Endothelial cell (in vitro differentiated cells): ENCODE data around the gene UGT1A6. TPM values are rescaled to one million over a fixed set of nuclear protein-coding genes. Genes with fewer than 3 reads are reported as not detected.

Experiments used
- DNase-seq: peaks from one replicate; pipeline ENCODE4 v3.0.0; 2021; ENCODE audit warnings: low spot score
- H3K27ac Mint-ChIP-seq: one replicate; pipeline ENCODE4 v1.8.0; 2021; ENCODE audit warnings: mixed read lengths, inconsistent platforms; ENCODE audit not compliant: unreplicated experiment
- H3K27me3 Mint-ChIP-seq: one replicate; pipeline ENCODE4 v1.8.0; 2021; ENCODE audit warnings: mild to moderate bottlenecking, moderate library complexity, mixed read lengths, inconsistent platforms; ENCODE audit not compliant: unreplicated experiment
- H3K36me3 Mint-ChIP-seq: one replicate; pipeline ENCODE4 v1.8.0; 2021; ENCODE audit warnings: mild to moderate bottlenecking, low read depth, mixed read lengths, inconsistent platforms; ENCODE audit not compliant: unreplicated experiment
- H3K4me1 Mint-ChIP-seq: one replicate; pipeline ENCODE4 v1.8.0; 2021; ENCODE audit warnings: mild to moderate bottlenecking, mixed read lengths, inconsistent platforms; ENCODE audit not compliant: unreplicated experiment
- H3K4me3 Mint-ChIP-seq: one replicate; pipeline ENCODE4 v1.8.0; 2021; ENCODE audit warnings: mild to moderate bottlenecking, mixed read lengths, inconsistent platforms; ENCODE audit not compliant: unreplicated experiment
- H3K9me3 Mint-ChIP-seq: one replicate; pipeline ENCODE4 v1.8.0; 2021; ENCODE audit warnings: mixed read lengths, inconsistent platforms; ENCODE audit not compliant: unreplicated experiment
- CTCF ChIP-seq: fragments of 200-600 bp; sonication (generic); IDR thresholded peaks from one replicate; pipeline ENCODE4 v1.5.0; 2021; ENCODE audit warnings: antibody characterized with exemption; ENCODE audit not compliant: unreplicated experiment
- total RNA-seq: library from RNA; stranded (reverse); fragmentation: NEBNext Ultra II Directional; extraction: Animal tissue kit (Norgen Biotek cat#: 25700); gene quantifications from one replicate; pipeline ENCODE4 v1.2.1, GENCODE V29; 2021; ENCODE audit not compliant: unreplicated experiment

UGT1A6 gene
- total RNA-seq, 1 donor from 2014 or later: not detected

- no peaks in the 10 kb centered on the region for H3K36me3 Mint-ChIP-seq
- DNase-seq: no peak
- no peaks in the 10 kb centered on the region for H3K27me3 Mint-ChIP-seq
- H3K9me3 Mint-ChIP-seq: no peaks in the 10 kb centered on the region
- no peaks in the 10 kb centered on the region for H3K4me1 Mint-ChIP-seq
- no peak for TF ChIP-seq CTCF
- no peak overlapping the region for H3K27ac Mint-ChIP-seq
- no peak overlapping the region for H3K4me3 Mint-ChIP-seq
Measured at GRCh38 chr2:233668605-233669260, 24.0 kb upstream of the UGT1A6 start.

GRCh38 chr2:233671290-233672161 lies 21.2 kb upstream of the UGT1A6 start, which contains the start of gene UGT1A9:
UGT1A9 (plus strand) TSS chr2:233671898; CDS start chr2:233671935, 37 bp downstream.
- no peaks in the 10 kb centered on the region for H3K27me3 Mint-ChIP-seq

GRCh38 chr2:233672886-233673285 lies 19.8 kb upstream of the UGT1A6 start:
- Mint-ChIP-seq H3K4me3 (no peak overlapping the region), H3K27me3 (no peaks in the 10 kb centered on the region), H3K27ac (no peak overlapping the region), H3K4me1 (no peaks in the 10 kb centered on the region), H3K9me3 (no peaks in the 10 kb centered on the region), H3K36me3 (no peaks in the 10 kb centered on the region)
- no peak for TF ChIP-seq CTCF
- DNase-seq: no peak

More at GRCh38 chr2:233671290-233672161, 21.2 kb upstream of the UGT1A6 start, which contains the start of gene UGT1A9:
- H3K9me3 Mint-ChIP-seq: no peaks in the 10 kb centered on the region
- H3K4me3 Mint-ChIP-seq: no peak within 1 kb of the TSS
- no peak within 1 kb of the TSS for H3K27ac Mint-ChIP-seq
- no peak for TF ChIP-seq CTCF
- H3K36me3 Mint-ChIP-seq: no peaks in the 10 kb centered on the region
- no peaks in the 10 kb centered on the region for H3K4me1 Mint-ChIP-seq
- no peak for DNase-seq

- no peaks in the 10 kb centered on the region for H3K36me3 Mint-ChIP-seq
- no peak overlapping the region for H3K27ac Mint-ChIP-seq
- no peak for TF ChIP-seq CTCF
- no peak overlapping the region for H3K4me3 Mint-ChIP-seq
- no peaks in the 10 kb centered on the region for H3K4me1 Mint-ChIP-seq
- H3K9me3 Mint-ChIP-seq: no peaks in the 10 kb centered on the region
- no peak for DNase-seq
- no peaks in the 10 kb centered on the region for H3K27me3 Mint-ChIP-seq
Measured at GRCh38 chr2:233673896-233674295, 18.8 kb upstream of the UGT1A6 start.

GRCh38 chr2:233674314-233674713 lies 18.4 kb upstream of the UGT1A6 start:
- Mint-ChIP-seq H3K4me1 (no peaks in the 10 kb centered on the region), H3K4me3 (no peak overlapping the region), H3K36me3 (no peaks in the 10 kb centered on the region), H3K27me3 (no peaks in the 10 kb centered on the region), H3K27ac (no peak overlapping the region), H3K9me3 (no peaks in the 10 kb centered on the region)
- no peak for TF ChIP-seq CTCF
- no peak for DNase-seq
